Neuron (in vitro differentiated cells): ENCODE measurements around the gene VKORC1.

Source experiments
- H2AFZ ChIP-seq: one replicate; pipeline ENCODE4 v1.6.1; 2013; ENCODE audit warnings: low read depth, mild to moderate bottlenecking, inconsistent platforms, low read length, moderate library complexity
- H3K27me3 ChIP-seq: one replicate; pipeline ENCODE4 v1.6.1; 2013; ENCODE audit warnings: low read length; ENCODE audit not compliant: insufficient read depth
- H3K36me3 ChIP-seq: one replicate; pipeline ENCODE4 v1.6.1; 2013; ENCODE audit warnings: low read length; ENCODE audit not compliant: insufficient read depth
- H3K4me1 ChIP-seq: one replicate; pipeline ENCODE4 v1.6.1; 2013; ENCODE audit warnings: low read length; ENCODE audit not compliant: insufficient read depth
- H3K4me3 ChIP-seq: 2 replicates; pipeline ENCODE4 v1.5.1; 2013; ENCODE audit warnings: mild to moderate bottlenecking, low read length, moderate library complexity
- H3K9me3 ChIP-seq: one replicate; pipeline ENCODE4 v1.6.1; 2013; ENCODE audit warnings: low read length

VKORC1 gene

DNA sequence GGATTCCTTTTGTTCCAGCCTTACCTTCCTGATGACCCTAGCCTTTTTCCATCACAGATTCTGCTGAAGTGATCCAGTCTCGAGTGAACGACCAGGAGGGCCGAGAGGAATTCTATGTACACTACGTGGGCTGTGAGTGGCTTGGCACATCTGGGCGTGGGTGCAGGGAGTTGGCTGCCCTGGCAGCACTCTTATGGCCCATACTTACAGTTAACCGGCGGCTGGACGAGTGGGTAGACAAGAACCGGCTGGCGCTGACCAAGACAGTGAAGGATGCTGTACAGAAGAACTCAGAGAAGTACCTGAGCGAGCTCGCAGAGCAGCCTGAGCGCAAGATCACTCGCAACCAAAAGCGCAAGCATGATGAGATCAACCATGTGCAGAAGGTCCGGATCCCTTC, 25.5 kb upstream of the VKORC1 start:
- no peak overlapping the region for H3K4me3 ChIP-seq
- no peak overlapping the region for H2AFZ ChIP-seq
- no peaks in the 10 kb centered on the region for H3K27me3 ChIP-seq
- peaks cover 7% of the 10 kb centered on the region for H3K4me1 ChIP-seq
- H3K36me3 ChIP-seq: peaks cover 42% of the 10 kb centered on the region
- no peaks in the 10 kb centered on the region for H3K9me3 ChIP-seq

DNA sequence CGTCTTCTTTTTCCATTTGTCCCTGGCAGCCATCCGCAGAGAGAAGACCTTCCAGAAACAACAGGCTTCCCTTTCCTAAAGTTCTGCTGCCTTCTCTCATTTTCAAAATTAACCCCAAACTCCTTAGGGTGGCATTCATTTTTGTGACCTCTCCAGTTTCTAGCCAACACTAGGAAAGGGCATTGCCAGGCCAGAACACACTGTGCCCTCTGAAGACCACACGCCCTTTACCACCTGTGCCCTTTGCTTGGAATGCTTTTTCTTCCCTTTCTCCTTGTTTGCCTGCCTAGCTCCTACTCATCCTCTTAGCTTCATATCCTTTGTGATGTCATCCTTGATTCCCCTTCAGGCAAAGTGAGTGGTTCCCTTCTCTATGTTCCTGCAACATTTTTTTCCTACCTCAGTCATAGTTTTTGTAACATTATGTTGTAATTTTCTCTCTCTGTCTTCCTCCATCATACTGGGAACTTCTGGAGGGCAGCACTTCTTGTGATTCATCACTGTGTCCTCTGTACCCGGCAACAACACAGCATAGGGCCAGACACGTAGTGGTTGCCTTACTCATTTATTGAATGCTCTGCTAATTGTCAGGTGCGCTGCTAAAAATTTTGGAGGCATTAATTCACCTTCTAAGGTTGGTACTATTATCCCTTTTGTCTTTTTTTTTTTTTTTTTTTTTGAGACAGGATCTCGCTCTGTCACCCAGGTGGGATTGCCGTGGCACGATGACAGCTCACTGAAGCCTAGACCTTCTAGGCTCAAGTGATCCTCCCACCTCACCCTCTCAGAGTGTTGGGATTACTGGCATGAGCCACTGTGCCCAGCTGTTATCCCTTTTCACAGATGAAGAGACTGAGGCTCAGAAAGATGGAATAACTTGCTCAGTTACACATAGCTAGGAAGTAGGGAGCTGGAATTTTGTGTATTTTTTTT, 23.9 kb upstream of the VKORC1 start:
- Histone ChIP-seq H3K4me1 (peaks cover 7% of the 10 kb centered on the region), H3K4me3 (peak overlapping the region; percentile 60), H3K27me3 (no peaks in the 10 kb centered on the region), H3K9me3 (no peaks in the 10 kb centered on the region), H3K36me3 (peaks cover 32% of the 10 kb centered on the region), H2AFZ (no peak overlapping the region)

DNA sequence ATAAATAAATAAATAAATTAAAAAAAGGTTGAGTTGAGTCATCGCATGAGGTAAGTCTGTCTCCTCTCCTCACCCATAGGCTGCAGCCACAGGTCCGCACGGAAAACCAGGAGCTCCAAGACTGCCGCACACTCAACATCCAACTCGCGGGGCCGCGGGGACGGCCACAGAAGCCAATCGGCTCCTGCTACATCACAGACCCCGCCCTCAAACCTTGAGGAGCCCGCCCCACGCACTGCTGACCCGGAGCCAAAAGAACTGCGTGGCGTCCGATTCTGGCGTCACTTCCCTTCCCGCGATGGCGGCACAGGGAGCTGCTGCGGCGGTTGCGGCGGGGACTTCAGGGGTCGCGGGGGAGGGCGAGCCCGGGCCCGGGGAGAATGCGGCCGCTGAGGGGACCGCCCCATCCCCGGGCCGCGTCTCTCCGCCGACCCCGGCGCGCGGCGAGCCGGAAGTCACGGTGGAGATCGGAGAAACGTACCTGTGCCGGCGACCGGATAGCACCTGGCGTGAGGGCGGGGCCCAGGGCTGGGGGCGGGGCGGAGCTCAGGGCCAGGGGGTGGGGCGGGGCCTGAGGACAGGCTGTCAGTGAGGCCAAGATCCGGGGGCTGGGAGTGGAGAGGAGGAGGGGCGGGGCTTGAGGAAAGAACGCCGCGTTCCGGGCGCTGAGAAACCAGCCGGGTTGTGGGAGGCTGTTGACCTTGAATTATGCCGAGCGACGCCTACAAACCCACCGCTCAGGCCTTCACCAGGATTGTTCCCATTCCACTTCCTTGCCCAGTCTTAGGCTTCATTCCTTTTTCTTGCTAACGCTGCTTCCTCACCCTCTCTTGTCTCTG, 23.0 kb upstream of the VKORC1 start, which contains the start of gene KAT8:
TSS of gene KAT8 (plus strand) at position 281 of the 839 bp plus-strand sequence. CDS start at position 299, 18 bp downstream.
- H2AFZ ChIP-seq: no peak within 1 kb of the TSS
- H3K27me3 ChIP-seq: no peaks in the 10 kb centered on the region
- peaks cover 7% of the 10 kb centered on the region for H3K4me1 ChIP-seq
- peak within 1 kb of the TSS; percentile 60 for H3K4me3 ChIP-seq
- H3K9me3 ChIP-seq: no peaks in the 10 kb centered on the region
- H3K36me3 ChIP-seq: peaks cover 35% of the 10 kb centered on the region

DNA sequence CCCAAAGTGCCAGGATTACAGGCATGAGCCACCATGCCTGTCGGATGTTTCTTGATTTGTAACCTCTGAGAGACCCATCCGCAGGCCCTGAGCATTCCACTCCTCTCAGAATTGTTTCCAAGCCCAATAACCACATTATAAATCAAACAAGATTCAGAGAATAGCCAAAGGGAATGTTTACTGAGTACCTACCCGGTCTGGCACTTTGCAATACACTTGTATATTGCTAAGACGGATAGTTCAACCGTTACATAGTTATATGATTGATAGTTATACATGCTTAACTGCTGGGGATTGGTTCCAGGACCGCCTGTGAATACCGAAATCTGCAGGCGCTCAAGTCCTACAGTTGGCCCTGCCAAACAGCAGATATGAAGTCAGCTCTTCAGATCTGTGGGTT, 19.9 kb upstream of the VKORC1 start:
- Histone ChIP-seq H2AFZ (no peak overlapping the region), H3K36me3 (peaks cover 34% of the 10 kb centered on the region)

DNA sequence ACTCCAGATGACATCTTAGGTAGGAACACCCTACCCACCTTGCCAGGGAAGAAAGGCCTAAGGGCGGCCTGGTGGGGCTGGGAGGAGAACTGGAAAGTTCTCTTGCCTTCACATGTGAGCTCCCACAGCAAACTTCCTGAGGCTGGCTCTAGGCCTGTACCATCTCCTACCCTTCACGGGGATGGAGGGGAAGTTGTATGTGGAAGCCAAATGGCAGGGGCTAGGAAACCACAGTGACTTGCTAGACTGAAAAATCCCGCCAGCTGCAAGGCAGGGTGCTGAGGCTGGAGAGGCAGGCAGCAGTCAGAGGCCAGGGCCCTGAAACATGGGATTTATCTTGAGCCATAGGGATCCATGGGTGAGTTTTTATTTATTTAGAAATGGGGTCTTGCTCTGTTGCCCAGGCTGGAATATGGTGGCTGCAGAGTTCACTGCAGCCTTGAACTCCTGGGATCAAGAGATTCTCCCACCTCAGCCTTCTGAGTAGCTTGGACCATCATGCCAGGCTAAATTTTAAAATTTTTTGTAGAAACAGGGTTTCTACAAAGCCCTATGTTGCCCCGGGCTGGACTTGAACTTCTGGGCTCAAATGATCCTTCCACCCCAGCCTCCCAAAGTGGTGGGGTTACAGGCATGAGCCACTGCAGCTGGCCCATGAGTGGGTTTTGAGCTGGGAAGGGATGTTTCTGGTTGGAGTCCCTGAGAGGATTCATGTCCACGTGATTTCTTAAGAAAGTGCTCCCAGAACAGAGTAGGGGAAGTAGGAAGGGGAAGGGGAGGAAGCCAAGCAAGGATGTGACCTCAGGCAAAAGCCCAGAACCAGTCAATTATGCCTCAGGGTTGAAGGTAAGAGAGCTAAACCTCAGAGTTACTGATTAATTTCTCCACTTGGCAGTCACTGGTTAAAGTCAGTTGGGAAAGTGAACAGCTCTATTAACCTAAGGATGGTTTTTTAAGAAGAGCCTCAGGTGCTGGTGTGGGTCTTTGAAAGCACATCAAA, 18.8 kb upstream of the VKORC1 start:
- peaks cover 7% of the 10 kb centered on the region for H3K4me1 ChIP-seq
- H3K27me3 ChIP-seq: no peaks in the 10 kb centered on the region
- H2AFZ ChIP-seq: no peak overlapping the region
- peaks cover 33% of the 10 kb centered on the region for H3K36me3 ChIP-seq
- no peak overlapping the region for H3K4me3 ChIP-seq
- H3K9me3 ChIP-seq: no peaks in the 10 kb centered on the region

More for the DNA sequence above, 19.9 kb upstream of the VKORC1 start:
- H3K4me3 ChIP-seq: no peak overlapping the region
- no peaks in the 10 kb centered on the region for H3K27me3 ChIP-seq
- H3K9me3 ChIP-seq: no peaks in the 10 kb centered on the region
- peaks cover 7% of the 10 kb centered on the region for H3K4me1 ChIP-seq

DNA sequence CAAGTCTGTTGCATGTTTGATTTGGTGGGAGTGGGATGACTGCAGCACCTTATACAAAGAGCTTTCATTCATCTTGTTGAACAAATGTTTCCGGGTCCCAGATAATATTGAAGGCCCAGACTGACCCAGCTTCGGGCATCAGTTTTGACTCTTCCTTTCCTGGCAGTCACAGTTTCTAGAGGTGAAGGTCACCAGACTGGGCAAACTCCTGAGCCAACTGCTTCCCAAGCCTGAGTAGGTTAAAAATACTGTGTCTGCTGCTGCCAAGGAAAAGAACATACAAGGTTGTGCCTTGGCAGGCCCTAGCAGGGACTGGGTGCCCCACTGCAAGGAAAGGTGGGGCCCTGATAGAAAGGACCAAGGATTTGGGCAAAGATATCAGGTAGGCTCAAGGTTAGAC, 18.1 kb upstream of the VKORC1 start:
- H2AFZ ChIP-seq: no peak overlapping the region
- peaks cover 33% of the 10 kb centered on the region for H3K36me3 ChIP-seq
- peaks cover 2% of the 10 kb centered on the region for H3K4me1 ChIP-seq
- no peaks in the 10 kb centered on the region for H3K9me3 ChIP-seq
- H3K27me3 ChIP-seq: no peaks in the 10 kb centered on the region
- H3K4me3 ChIP-seq: no peak overlapping the region

DNA sequence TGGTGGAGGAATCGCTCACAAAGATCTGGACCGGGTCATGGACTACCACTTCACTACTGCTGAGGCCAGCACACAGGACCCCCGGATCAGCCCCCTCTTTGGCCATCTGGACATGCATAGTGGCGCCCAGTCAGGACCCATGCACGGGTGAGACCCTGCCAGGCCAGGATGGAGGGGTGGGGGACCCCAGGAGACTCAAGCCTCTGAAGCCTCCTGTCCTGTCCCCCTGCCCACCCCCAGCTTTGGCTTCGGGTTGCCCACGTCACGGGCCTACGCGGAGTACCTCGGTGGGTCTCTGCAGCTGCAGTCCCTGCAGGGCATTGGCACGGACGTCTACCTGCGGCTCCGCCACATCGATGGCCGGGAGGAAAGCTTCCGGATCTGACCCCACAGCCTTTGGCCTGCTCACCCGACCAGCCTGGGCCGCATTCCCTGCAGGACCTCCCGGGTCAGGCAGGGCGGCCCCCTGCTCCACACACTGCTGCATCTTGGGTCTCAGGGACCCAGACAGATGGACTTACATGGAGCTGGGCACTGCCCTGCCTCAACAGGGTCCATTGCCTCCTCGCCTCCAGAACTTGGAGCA, 17.4 kb upstream of the VKORC1 start:
- Histone ChIP-seq H3K4me3 (no peak overlapping the region), H3K36me3 (peaks cover 33% of the 10 kb centered on the region), H3K27me3 (no peaks in the 10 kb centered on the region)

DNA sequence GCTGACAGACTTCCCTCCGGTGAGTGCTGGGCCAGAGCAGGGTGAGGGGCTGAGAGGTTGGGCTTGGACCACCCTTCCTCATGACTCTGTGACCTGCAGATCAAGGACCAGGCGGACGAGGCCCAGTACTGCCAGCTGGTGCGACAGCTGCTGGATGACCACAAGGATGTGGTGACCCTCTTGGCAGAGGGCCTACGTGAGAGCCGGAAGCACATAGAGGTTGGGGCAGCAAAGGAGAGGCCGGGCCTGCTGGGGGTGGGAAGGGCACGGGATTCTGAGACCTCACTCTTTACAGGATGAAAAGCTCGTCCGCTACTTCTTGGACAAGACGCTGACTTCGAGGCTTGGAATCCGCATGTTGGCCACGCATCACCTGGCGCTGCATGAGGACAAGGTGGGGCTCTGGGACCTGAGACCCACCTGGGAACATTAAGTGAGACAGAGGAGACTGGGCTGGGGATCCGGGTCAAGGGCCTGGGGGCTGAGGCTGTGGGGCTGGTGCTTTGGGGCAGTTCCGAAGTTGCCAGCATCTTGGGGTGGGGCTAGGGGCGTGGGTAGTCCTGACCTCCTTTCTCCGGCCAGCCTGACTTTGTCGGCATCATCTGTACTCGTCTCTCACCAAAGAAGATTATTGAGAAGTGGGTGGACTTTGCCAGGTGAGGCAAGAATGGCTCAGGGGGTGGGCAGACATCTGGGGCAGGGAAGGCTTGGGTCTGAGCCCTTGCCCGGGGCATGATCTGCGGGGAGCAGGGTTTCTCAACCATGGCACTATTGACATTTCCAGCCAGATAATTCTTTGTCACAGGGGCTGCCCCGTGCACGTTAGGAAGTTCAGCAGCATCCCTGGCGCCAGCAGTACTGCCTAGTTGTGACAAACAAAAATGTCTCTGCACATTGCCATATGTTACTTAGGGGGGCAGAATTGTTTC, 15.8 kb upstream of the VKORC1 start:
- no peaks in the 10 kb centered on the region for H3K27me3 ChIP-seq
- no peaks in the 10 kb centered on the region for H3K9me3 ChIP-seq
- H3K36me3 ChIP-seq: peaks cover 33% of the 10 kb centered on the region
- peaks cover 2% of the 10 kb centered on the region for H3K4me1 ChIP-seq
- H3K4me3 ChIP-seq: no peak overlapping the region
- H2AFZ ChIP-seq: no peak overlapping the region

More for the DNA sequence above, 17.4 kb upstream of the VKORC1 start:
- no peaks in the 10 kb centered on the region for H3K9me3 ChIP-seq
- H3K4me1 ChIP-seq: peaks cover 2% of the 10 kb centered on the region
- no peak overlapping the region for H2AFZ ChIP-seq

DNA sequence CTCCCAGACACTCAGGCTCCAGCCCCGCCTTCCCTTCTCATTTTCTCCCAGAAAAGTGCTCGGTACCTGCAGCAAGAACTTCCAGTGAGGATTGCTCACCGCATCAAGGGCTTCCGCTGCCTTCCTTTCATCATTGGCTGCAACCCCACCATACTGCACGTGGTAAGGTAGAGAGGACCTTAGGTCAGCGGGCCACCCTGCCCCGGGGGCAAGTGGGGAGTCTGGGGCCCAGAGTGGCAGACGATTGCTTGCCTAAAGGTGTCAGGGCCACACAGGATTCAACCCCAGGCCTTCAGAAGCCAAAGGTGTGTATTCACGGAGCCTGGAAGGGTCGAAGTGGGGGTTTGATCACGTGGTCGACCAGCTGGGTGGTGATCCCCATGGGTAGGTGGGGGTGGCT, 15.0 kb upstream of the VKORC1 start:
- no peaks in the 10 kb centered on the region for H3K27me3 ChIP-seq
- no peak overlapping the region for H3K4me3 ChIP-seq
- H3K36me3 ChIP-seq: peaks cover 33% of the 10 kb centered on the region
- H3K4me1 ChIP-seq: peaks cover 2% of the 10 kb centered on the region
- H3K9me3 ChIP-seq: no peaks in the 10 kb centered on the region
- no peak overlapping the region for H2AFZ ChIP-seq

DNA sequence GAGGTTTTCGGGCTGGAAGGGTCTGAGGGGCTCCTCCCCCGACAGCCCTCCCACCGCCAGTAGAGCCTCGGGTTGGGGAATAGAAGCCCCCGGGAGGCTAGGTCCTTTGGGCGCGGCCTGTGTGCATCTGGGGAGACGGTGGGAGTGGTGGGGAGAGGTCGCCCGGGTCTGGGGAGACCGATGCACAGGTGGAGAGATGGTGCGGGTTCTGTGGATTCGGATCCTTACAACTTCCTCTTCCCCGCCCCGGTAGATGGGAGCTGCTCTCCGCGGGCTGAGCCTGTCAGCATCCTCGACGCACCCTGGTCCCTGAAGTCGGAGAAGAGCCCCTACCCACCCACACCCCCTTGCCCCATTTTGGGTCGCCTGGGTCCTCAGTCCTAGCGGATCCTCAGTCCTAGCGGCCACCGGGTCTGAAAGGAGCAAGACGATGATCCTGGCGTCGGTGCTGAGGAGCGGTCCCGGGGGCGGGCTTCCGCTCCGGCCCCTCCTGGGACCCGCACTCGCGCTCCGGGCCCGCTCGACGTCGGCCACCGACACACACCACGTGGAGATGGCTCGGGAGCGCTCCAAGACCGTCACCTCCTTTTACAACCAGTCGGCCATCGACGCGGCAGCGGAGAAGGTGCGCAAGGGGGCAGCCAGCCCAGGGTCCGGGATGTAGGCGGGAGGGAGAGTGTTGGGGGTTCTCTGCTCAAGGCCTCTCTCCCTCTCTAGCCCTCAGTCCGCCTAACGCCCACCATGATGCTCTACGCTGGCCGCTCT, 14.4 kb upstream of the VKORC1 start:
- Histone ChIP-seq H2AFZ (peak overlapping the region; percentile 84), H3K9me3 (no peaks in the 10 kb centered on the region), H3K27me3 (no peaks in the 10 kb centered on the region), H3K4me1 (peaks cover 2% of the 10 kb centered on the region), H3K36me3 (peaks cover 33% of the 10 kb centered on the region), H3K4me3 (peak overlapping the region; percentile 79)
